ENCODE measurements around the gene NOTCH4.

The NOTCH4 gene

GRCh38 chr6:32224696-32225095, 829 bp upstream of the NOTCH4 start:
- Histone ChIP-seq H3K27ac (no peak overlapping the region), H3K4me3 (ENCODE audit: low read depth, low read length) (no peak overlapping the region), H3K36me3 (no peaks in the 10 kb centered on the region), H3K9me3 (ENCODE audit: severe bottlenecking) (no peaks in the 10 kb centered on the region), H3K27me3 (ENCODE audit: insufficient read depth, low read depth, severe bottlenecking) (peaks cover 13% of the 10 kb centered on the region)
- no peak for DNase-seq
- TF ChIP-seq CTCF (IDR thresholded peaks at IDR 0.05; ENCODE audit: low read depth, low read length), result no peak

GRCh38 chr6:32222333-32223230, 1.3 kb downstream of the NOTCH4 start:
- no peak for TF ChIP-seq CTCF (IDR thresholded peaks at IDR 0.05; ENCODE audit: low read depth, low read length)

GRCh38 chr6:32220021-32220420, 3.8 kb downstream of the NOTCH4 start:
- Histone ChIP-seq H3K4me3 (ENCODE audit: low read depth, low read length) (no peak overlapping the region), H3K9me3 (ENCODE audit: severe bottlenecking) (no peaks in the 10 kb centered on the region), H3K27ac (no peak overlapping the region), H3K36me3 (no peaks in the 10 kb centered on the region), H3K27me3 (ENCODE audit: insufficient read depth, low read depth, severe bottlenecking) (peaks cover 23% of the 10 kb centered on the region)
- no peak for TF ChIP-seq CTCF (IDR thresholded peaks at IDR 0.05; ENCODE audit: low read depth, low read length)
- DNase-seq, result no peak

More at GRCh38 chr6:32222333-32223230, 1.3 kb downstream of the NOTCH4 start:
- no peak for DNase-seq
- Histone ChIP-seq H3K27ac (no peak overlapping the region), H3K27me3 (ENCODE audit: insufficient read depth, low read depth, severe bottlenecking) (peaks cover 23% of the 10 kb centered on the region), H3K4me3 (ENCODE audit: low read depth, low read length) (no peak overlapping the region), H3K36me3 (no peaks in the 10 kb centered on the region), H3K9me3 (ENCODE audit: severe bottlenecking) (no peaks in the 10 kb centered on the region)

GRCh38 chr6:32218167-32218566, 5.7 kb downstream of the NOTCH4 start:
- H3K36me3 ChIP-seq, result no peaks in the 10 kb centered on the region
- peaks cover 28% of the 10 kb centered on the region for H3K27me3 ChIP-seq (ENCODE audit: insufficient read depth, low read depth, severe bottlenecking)
- no peak for DNase-seq
- TF ChIP-seq CTCF (IDR thresholded peaks at IDR 0.05; ENCODE audit: low read depth, low read length), result no peak
- H3K27ac ChIP-seq, result no peak overlapping the region
- no peaks in the 10 kb centered on the region for H3K9me3 ChIP-seq (ENCODE audit: severe bottlenecking)
- H3K4me3 ChIP-seq (ENCODE audit: low read depth, low read length), result no peak overlapping the region

- Histone ChIP-seq H3K36me3 (no peaks in the 10 kb centered on the region), H3K9me3 (ENCODE audit: severe bottlenecking) (no peaks in the 10 kb centered on the region), H3K4me3 (ENCODE audit: low read depth, low read length) (no peak overlapping the region), H3K27ac (no peak overlapping the region), H3K27me3 (ENCODE audit: insufficient read depth, low read depth, severe bottlenecking) (peaks cover 28% of the 10 kb centered on the region)
- TF ChIP-seq CTCF (IDR thresholded peaks at IDR 0.05; ENCODE audit: low read depth, low read length), result no peak
- DNase-seq, result no peak
Observed at GRCh38 chr6:32216998-32217397, 6.9 kb downstream of the NOTCH4 start.

Measured in WERI-Rb-1 (cell line).